Ovary (tissue), 9 donors: Measurements from ENCODE around the gene BBX. TPM values are rescaled to one million over a fixed set of nuclear protein-coding genes. Genes with fewer than 3 reads are reported as not detected.

Experiments used
- DNase-seq, 5 donors: peaks; one replicate each; pipeline ENCODE4 v3.0.0-alpha.2; 2019 to 2020
- H3K27ac ChIP-seq, 2 donors: fragments of 200-600 bp; one replicate each; pipeline versions ENCODE4 v1.5.1 to v1.8.0; 2019 to 2022
- H3K27me3 ChIP-seq: fragments of 200-600 bp; one replicate; pipeline ENCODE4 v1.8.0; 2022
- H3K36me3 ChIP-seq: fragments of 200-600 bp; sonication (generic); one replicate; pipeline ENCODE4 v1.5.1; 2019
- H3K4me1 ChIP-seq: one replicate; pipeline ENCODE4 v1.8.1; 2013; ENCODE audit warnings: mild to moderate bottlenecking, moderate library complexity; ENCODE audit not compliant: insufficient read depth
- H3K4me3 ChIP-seq: fragments of 200-600 bp; sonication (generic); one replicate; pipeline ENCODE4 v1.5.1; 2017
- H3K9me3 ChIP-seq, 2 donors: fragments of 200-600 bp in 1 of 2; sonication (generic) in 1 of 2; one replicate each; pipeline versions ENCODE4 v1.5.1 to v1.8.1; 2013 to 2019; ENCODE audit warnings: mild to moderate bottlenecking in 1 of 2, moderate library complexity in 1 of 2
- EP300 ChIP-seq: sonication (generic); formaldehyde crosslinking; IDR thresholded peaks from one replicate; pipeline ENCODE4 v1.6.1; 2017; ENCODE audit warnings: antibody characterized with exemption
- POLR2A ChIP-seq: fragments of 450-650 bp; IDR thresholded peaks from one replicate; pipeline ENCODE4 v1.6.1; 2017; ENCODE audit warnings: antibody characterized with exemption, mild to moderate bottlenecking, moderate library complexity
- WGBS, 3 donors: extraction: QIAGEN DNeasy Blood & Tissue Kit in 1 of 3; methylation state at CpG; one replicate each; pipeline versions ENCODE4 v1.1.5 to v1.1.7; 2013 to 2017; 5-methylcytosine and 5-hydroxymethylcytosine counted together
- intact Hi-C, 4 donors: fragments of 100-400 bp; cut with DNase I; formaldehyde crosslinking; loops; one replicate each; pipeline versions ENCODE4 v1.11.0 to v1.15.1; 2022 to 2023
- polyA plus RNA-seq, 2 donors: library from polyadenylated mRNA; stranded (reverse); fragments of 200-250 nt in 1 of 2; fragments of 350-450 nt in 1 of 2; fragmentation: Illumina TruSeq in 1 of 2; extraction: RNeasy Lipid Tissue Mini Kit (QIAGEN cat#74804) in 1 of 2; gene quantifications; one replicate each; pipeline ENCODE4 v1.2.3, GENCODE V29; 2013 to 2014
- total RNA-seq, 7 donors: library from RNA; depleted of rRNA in 2 of 7; stranded (reverse); fragments of >200 nt in 2 of 7; fragmentation: NEBNext Ultra II Directional in 3 of 7; extraction: Animal tissue kit (Norgen Biotek cat#: 25700) in 3 of 7; gene quantifications; one replicate each; pipeline versions ENCODE4 v1.1.0 to v1.2.4, GENCODE V29; 2016 to 2023
- TF ChIP-seq, protein P1 (sequence below), 3 donors: fragments of 450-650 bp in 2 of 3; fragments of 200-600 bp in 1 of 3; IDR thresholded peaks; one replicate each; pipeline versions ENCODE4 v1.5.1 to v1.8.0; 2016 to 2022; ENCODE audit warnings: antibody characterized with exemption in 3 of 3, mild to moderate bottlenecking in 1 of 3
- donor health status: DM: no; HTN: no; CAD: no; lungs with moderate emphysema.
- donor health status: DM: no; HTN: no; CAD: no.
- donor health status: Bipolar disorder and iron deficiency.
- donor health status: DM: yes; HTN: yes; CAD: no.
- donor health status: DM: no; HTN: no; CAD: no.
- donor health status: DM: yes; HTN: yes; CAD: no.

Gene BBX
- total and polyA plus RNA-seq, 9 donors, result 15.8 to 114 (median 86.3) TPM

DNA sequence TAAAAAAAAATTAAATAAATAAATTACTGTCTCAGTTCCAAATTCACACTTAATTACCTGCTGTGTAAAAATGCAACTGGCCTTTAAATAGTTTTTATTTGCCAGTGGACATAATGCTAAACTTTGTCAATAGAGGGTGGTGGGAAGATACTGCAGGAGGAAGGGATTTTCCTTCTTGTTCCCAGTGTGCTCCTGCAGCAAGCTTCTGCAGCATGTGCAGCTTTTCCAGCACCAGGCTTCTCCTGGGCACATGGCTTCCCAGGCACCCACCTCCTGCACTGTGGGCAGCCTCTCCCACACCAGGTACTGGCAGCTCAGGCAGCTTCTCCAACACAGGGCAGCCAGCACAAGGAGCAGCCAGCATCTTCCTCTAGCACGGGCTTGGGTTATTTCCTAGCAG, 29.6 kb upstream of the BBX start:
- intact Hi-C loops, result no loop called here
- no peaks in the 10 kb centered on the region for H3K27me3 ChIP-seq
- no peak overlapping the region for H3K4me3 ChIP-seq
- H3K27ac ChIP-seq, result no peak overlapping the region
- 81 to 93% (median 82%) methylated on average over 1 of the region's 1 CpG for WGBS, 3 donors
- H3K9me3 ChIP-seq, result no peaks in the 10 kb centered on the region
- H3K4me1 ChIP-seq, result no peaks in the 10 kb centered on the region
- no peak for DNase-seq
- TF ChIP-seq EP300 (no peak), POLR2A (no peak)
- TF ChIP-seq, protein P1, sequence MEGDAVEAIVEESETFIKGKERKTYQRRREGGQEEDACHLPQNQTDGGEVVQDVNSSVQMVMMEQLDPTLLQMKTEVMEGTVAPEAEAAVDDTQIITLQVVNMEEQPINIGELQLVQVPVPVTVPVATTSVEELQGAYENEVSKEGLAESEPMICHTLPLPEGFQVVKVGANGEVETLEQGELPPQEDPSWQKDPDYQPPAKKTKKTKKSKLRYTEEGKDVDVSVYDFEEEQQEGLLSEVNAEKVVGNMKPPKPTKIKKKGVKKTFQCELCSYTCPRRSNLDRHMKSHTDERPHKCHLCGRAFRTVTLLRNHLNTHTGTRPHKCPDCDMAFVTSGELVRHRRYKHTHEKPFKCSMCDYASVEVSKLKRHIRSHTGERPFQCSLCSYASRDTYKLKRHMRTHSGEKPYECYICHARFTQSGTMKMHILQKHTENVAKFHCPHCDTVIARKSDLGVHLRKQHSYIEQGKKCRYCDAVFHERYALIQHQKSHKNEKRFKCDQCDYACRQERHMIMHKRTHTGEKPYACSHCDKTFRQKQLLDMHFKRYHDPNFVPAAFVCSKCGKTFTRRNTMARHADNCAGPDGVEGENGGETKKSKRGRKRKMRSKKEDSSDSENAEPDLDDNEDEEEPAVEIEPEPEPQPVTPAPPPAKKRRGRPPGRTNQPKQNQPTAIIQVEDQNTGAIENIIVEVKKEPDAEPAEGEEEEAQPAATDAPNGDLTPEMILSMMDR (IDR thresholded peaks at IDR 0.05), result no peak
- no peaks in the 10 kb centered on the region for H3K36me3 ChIP-seq

DNA sequence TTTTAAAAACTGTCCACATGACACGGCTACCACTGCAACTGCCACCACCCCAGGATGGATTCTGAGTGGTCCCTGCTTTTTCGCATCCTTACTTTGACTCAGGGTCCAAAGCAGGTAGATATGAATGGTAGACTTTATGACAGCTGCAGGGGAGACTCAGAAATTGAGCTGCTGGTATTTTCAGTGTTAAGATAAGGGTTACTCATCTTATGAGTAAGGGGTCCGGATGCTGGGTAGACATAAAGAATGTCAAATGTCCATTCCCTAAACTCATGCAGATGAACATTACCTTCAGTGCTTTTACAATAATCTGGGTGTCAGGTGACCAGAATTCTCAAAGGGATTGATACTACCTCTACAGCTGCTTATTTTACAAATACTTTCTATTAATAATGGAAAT, 25.9 kb upstream of the BBX start:
- H3K36me3 ChIP-seq, result no peaks in the 10 kb centered on the region
- WGBS, 3 donors, result 91 to 97% (median 94%) methylated on average over 3 of the region's 3 CpGs
- no peak overlapping the region for H3K27ac ChIP-seq
- H3K4me3 ChIP-seq, result no peak overlapping the region
- no peaks in the 10 kb centered on the region for H3K4me1 ChIP-seq
- no peaks in the 10 kb centered on the region for H3K9me3 ChIP-seq
- intact Hi-C loops, result no loop called here
- no peaks in the 10 kb centered on the region for H3K27me3 ChIP-seq
- TF ChIP-seq POLR2A, result no peak
- TF ChIP-seq, protein P1 (IDR thresholded peaks at IDR 0.05), result no peak
- TF ChIP-seq EP300, result no peak
- no peak for DNase-seq

DNA sequence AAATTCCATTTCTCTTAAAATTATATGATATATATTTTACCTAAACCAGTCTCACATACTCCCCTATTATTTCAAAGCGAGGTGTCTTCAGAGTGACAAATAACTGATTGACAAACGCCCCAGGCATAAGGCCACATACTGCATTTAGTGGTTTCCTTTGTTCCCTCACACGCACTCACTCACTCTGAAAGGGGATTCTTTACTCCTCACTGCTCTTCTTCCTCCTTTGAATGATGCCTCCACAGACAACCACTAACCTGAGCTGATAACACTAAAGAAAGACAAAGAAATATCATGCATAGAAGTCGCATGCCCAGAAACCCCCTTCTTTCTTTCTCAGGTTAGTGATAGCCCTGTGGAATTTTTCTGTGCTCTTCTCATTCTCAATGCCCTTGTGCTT, 24.1 kb upstream of the BBX start:
- no peak for TF ChIP-seq POLR2A
- TF ChIP-seq, protein P1 (IDR thresholded peaks at IDR 0.05), result no peak
- no peak for TF ChIP-seq EP300
- H3K27ac ChIP-seq, result no peak overlapping the region
- H3K4me3 ChIP-seq, result no peak overlapping the region
- H3K9me3 ChIP-seq, result no peaks in the 10 kb centered on the region
- intact Hi-C loops, result no loop called here
- DNase-seq, result no peak
- no peaks in the 10 kb centered on the region for H3K4me1 ChIP-seq
- no peaks in the 10 kb centered on the region for H3K27me3 ChIP-seq
- no peaks in the 10 kb centered on the region for H3K36me3 ChIP-seq
- 87 to 92% (median 91%) methylated on average over 4 of the region's 4 CpGs for WGBS, 3 donors

DNA sequence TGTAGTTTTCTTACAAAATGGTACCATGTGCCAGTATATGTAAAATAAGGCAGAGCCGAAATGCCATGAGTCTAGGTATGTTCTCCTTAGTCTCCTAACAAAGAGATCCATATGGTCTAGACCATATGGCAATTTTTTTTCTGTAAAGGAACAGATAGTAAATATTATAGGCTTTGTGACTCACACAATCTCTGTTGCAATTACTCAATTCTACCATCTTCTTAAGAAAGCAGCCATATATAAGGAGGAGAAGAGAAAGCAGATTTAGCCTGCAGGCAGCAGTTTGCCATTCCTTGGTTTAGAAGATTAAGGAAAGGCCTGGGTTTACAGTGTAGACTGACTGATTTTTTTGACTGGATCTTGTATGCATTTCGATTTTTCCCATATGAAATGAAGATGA, 16.3 kb upstream of the BBX start:
- no peaks in the 10 kb centered on the region for H3K9me3 ChIP-seq
- WGBS, 3 donors, result 66 to 95% (median 89%) methylated on average over 2 of the region's 2 CpGs
- no peaks in the 10 kb centered on the region for H3K4me1 ChIP-seq
- H3K27ac ChIP-seq, result no peak overlapping the region
- no peaks in the 10 kb centered on the region for H3K27me3 ChIP-seq
- H3K4me3 ChIP-seq, result no peak overlapping the region
- no peak for TF ChIP-seq POLR2A
- no peak for TF ChIP-seq EP300
- TF ChIP-seq, protein P1 (IDR thresholded peaks at IDR 0.05), result no peak
- H3K36me3 ChIP-seq, result no peaks in the 10 kb centered on the region
- intact Hi-C loops, result no loop called here
- no peak for DNase-seq

DNA sequence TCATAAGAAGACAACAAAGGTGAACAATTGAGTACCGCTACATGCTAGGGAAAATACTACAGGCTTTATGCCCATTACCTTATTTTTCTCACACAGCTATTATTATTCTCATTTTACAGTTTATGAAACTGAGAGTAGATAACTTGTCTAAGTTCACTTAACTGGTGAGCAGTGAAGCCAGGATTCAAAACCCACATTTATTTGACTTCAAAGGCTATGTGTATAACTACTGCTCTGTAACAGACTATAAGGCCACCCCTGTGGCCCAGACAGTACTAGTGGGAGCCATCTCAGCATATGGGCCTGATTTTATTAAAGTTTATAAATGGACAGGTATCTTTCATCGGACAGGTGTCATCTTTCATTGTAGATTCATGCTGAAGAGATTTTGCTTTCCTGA, 14.4 kb upstream of the BBX start:
- WGBS, 3 donors, result 91 to 100% (median 98%) methylated on average over 2 of the region's 2 CpGs
- H3K4me3 ChIP-seq, result no peak overlapping the region
- H3K9me3 ChIP-seq, result no peaks in the 10 kb centered on the region
- H3K4me1 ChIP-seq, result no peaks in the 10 kb centered on the region
- DNase-seq, result no peak
- H3K36me3 ChIP-seq, result no peaks in the 10 kb centered on the region
- no peak for TF ChIP-seq POLR2A
- no peak overlapping the region for H3K27ac ChIP-seq
- intact Hi-C loops, result no loop called here
- H3K27me3 ChIP-seq, result no peaks in the 10 kb centered on the region
